HG03575 (cell line): Measurements from ENCODE around the gene PPP4R4.

ENCODE experiments used
- ATAC-seq: cut with Tn5 transposase; IDR thresholded peaks from one replicate; pipeline ENCODE4 v1.9.1; 2021; ENCODE audit not compliant: unreplicated experiment, insufficient number of reproducible peaks, low FRiP score; ENCODE audit errors: extremely low read depth

The PPP4R4 gene

GRCh38 chr14:94322648-94323570 is 148.8 kb downstream of the PPP4R4 start, which contains the start of gene SERPINA6:
Gene SERPINA6, minus strand, starts transcription at chr14:94323336. Its CDS starts 8,688 bp downstream, at chr14:94314648.
- ATAC-seq = no peak

DNA sequence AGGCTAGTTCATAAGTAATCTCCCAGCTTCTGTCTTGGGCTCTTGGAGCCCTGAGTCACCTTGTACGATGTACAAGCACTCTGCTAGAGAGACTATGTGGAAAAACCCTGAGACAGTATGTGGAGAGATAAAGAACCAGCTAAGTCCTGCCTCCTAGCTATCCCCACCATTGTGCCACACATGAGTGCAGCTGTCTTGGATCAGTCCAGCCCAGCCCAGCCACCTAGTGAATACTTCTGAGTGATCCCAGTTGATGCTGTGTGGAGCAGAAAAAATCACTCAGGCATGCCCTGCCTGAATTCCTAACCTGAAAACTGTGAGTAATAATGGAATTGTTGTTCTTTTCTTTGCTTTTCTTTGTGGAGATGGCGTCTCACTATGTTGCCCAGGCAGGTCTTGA is 154.1 kb downstream of the PPP4R4 start:
- ATAC-seq = no peak
